Measurements from ENCODE around the gene EPB41L3.

DNA sequence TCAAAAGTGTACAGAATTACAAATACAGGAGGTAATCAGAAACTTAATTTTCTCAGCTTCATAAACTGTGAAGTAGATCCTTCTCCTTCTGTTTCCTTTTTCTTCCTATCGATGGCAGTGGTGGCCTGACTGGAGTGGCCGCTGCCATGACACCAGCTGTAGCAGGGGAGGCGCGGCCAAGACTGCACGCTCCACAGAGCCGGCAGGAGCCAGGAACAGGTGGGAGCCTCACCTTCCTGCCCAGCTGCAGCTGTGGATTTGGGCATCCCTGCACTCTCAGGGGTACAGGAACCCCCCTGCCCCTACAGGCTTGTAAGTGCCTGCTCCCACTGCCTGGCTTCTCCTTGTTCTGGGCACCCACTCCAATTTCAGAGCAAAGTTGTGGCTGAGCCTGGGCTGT, 76.1 kb downstream of the EPB41L3 start:
- TF ChIP-seq, protein P1, sequence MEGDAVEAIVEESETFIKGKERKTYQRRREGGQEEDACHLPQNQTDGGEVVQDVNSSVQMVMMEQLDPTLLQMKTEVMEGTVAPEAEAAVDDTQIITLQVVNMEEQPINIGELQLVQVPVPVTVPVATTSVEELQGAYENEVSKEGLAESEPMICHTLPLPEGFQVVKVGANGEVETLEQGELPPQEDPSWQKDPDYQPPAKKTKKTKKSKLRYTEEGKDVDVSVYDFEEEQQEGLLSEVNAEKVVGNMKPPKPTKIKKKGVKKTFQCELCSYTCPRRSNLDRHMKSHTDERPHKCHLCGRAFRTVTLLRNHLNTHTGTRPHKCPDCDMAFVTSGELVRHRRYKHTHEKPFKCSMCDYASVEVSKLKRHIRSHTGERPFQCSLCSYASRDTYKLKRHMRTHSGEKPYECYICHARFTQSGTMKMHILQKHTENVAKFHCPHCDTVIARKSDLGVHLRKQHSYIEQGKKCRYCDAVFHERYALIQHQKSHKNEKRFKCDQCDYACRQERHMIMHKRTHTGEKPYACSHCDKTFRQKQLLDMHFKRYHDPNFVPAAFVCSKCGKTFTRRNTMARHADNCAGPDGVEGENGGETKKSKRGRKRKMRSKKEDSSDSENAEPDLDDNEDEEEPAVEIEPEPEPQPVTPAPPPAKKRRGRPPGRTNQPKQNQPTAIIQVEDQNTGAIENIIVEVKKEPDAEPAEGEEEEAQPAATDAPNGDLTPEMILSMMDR (IDR thresholded peaks at IDR 0.05) = no peak
- TF ChIP-seq POLR2AphosphoS5 (IDR thresholded peaks at IDR 0.05; ENCODE audit: low read depth, low read length) (no peak), SIN3A (IDR thresholded peaks at IDR 0.05; ENCODE audit: borderline replicate concordance, insufficient read depth, low read depth, low read length) (no peak)
